A673 (cell line): ENCODE measurements around the gene HM13. TPM values are rescaled to one million over a fixed set of nuclear protein-coding genes. Genes with fewer than 3 reads are reported as not detected.

ENCODE experiments used
- BruUV-seq: library from RNA; stranded (reverse); fragments of 400-500 nt; replicated peaks from 2 replicates; lab custom pipeline; 2021; lab: Mats Ljungman, UMichigan
- CTCF ChIA-PET: fragments of 300-600 bp; sonication (Branson Sonifier 250); formaldehyde crosslinking; loops from one replicate; lab custom pipeline; 2022; ENCODE audit warnings: antibody characterized with exemption; lab: Charles Lee
- POLR2A ChIA-PET: fragments of 300-600 bp; sonication (Branson Sonifier 250); formaldehyde crosslinking; loops from one replicate; lab custom pipeline; 2022; ENCODE audit warnings: antibody characterized with exemption; ENCODE audit not compliant: low non-redundant PET; lab: Charles Lee
- DNase-seq: peaks from one replicate; pipeline ENCODE4 v3.0.0-alpha.2; 2015; ENCODE audit warnings: low spot score
- H3K27ac ChIP-seq: fragments of 200-600 bp; sonication (generic); 2 replicates; pipeline ENCODE4 v1.5.1; 2016; ENCODE audit warnings: mixed run types, low read depth, mild to moderate bottlenecking, mixed read lengths, antibody characterized with exemption, low read length; ENCODE audit not compliant: poor library complexity, severe bottlenecking
- H3K27me3 ChIP-seq: fragments of 200-600 bp; sonication (generic); replicated peaks from 2 replicates; pipeline ENCODE4 v1.6.1; 2017; ENCODE audit warnings: mixed run types, low read depth, mild to moderate bottlenecking, mixed read lengths, antibody characterized with exemption, low read length; ENCODE audit not compliant: insufficient read depth, poor library complexity
- H3K36me3 ChIP-seq: fragments of 200-600 bp; sonication (generic); 2 replicates; pipeline ENCODE4 v1.6.1; 2016; ENCODE audit warnings: mixed run types, mild to moderate bottlenecking, mixed read lengths, antibody characterized with exemption, low read length; ENCODE audit not compliant: insufficient read depth, poor library complexity, severe bottlenecking
- H3K4me1 ChIP-seq: fragments of 200-600 bp; sonication (generic); 2 replicates; pipeline ENCODE4 v1.6.1; 2017; ENCODE audit warnings: mixed run types, mild to moderate bottlenecking, mixed read lengths, antibody characterized with exemption, low read length; ENCODE audit not compliant: insufficient read depth, poor library complexity, severe bottlenecking
- H3K4me3 ChIP-seq: fragments of 200-600 bp; sonication (generic); 2 replicates; pipeline ENCODE4 v1.5.1; 2016; ENCODE audit warnings: low read depth, mixed run types, mild to moderate bottlenecking, mixed read lengths, low read length; ENCODE audit not compliant: poor library complexity, severe bottlenecking
- H3K9me3 ChIP-seq: fragments of 200-600 bp; sonication (generic); 2 replicates; pipeline ENCODE4 v1.6.1; 2016; ENCODE audit warnings: mixed run types, low read depth, mild to moderate bottlenecking, mixed read lengths, antibody characterized with exemption, low read length; ENCODE audit not compliant: poor library complexity, severe bottlenecking
- EZH2 ChIP-seq: fragments of 200-600 bp; sonication (generic); IDR thresholded peaks from 2 replicates; pipeline ENCODE4 v1.6.1; 2017; ENCODE audit warnings: borderline replicate concordance, low read depth, mild to moderate bottlenecking, mixed read lengths, antibody characterized with exemption, low read length; ENCODE audit not compliant: poor library complexity, severe bottlenecking
- intact Hi-C: fragments of 100-400 bp; cut with micrococcal nuclease; formaldehyde crosslinking; loops from one replicate; pipeline ENCODE4 v1.10.0; 2022; ENCODE audit not compliant: unreplicated experiment
- total RNA-seq: library from RNA; stranded (reverse); gene quantifications from 2 replicates; pipeline ENCODE4 v1.2.3, GENCODE V29; 2021
- TF ChIP-seq, protein P1 (sequence below): fragments of 300-800, 200-600 bp; sonication (generic); conservative IDR thresholded peaks from 2 replicates; pipeline ENCODE4 v1.5.1; 2017; ENCODE audit warnings: low read depth, mild to moderate bottlenecking, antibody characterized with exemption, low read length, moderate library complexity, mixed read lengths

The HM13 gene
- total RNA-seq, 1 experiment from 2014 or later, result 196 TPM

DNA sequence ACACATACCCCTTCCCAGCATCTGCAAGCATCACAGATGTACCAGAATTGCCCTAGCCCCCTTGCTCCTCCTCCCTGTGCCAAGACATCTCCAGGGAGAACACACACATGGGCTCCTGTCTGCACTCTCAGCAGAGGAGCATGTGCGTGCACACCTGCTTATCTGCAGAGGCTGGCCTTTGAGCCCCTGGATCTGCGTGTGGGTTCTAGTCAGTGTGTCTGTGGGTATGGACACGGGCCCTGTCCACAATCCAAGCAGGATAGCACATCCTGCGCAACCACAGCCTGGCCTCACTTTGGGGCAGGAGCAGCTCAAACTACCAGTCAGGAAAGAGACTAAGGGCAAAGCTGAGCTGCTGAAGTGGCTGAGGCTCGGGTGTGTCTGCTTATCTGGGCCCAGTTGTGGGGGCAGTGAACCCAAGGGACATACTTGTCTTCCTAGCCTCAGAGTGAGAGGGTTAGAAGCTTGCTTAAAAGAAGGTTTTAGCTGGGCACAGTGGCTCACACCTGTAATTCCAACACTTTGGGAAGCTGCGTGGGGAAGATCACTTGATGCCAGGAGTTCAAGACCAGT is 41.0 kb downstream of the HM13 start:
- H3K9me3 ChIP-seq, result no peaks in the 10 kb centered on the region
- no peak overlapping the region for H3K4me3 ChIP-seq
- ChIA-PET POLR2A (no interaction called here), CTCF (no interaction called here)
- H3K4me1 ChIP-seq, result peaks cover 2% of the 10 kb centered on the region
- TF ChIP-seq, protein P1, sequence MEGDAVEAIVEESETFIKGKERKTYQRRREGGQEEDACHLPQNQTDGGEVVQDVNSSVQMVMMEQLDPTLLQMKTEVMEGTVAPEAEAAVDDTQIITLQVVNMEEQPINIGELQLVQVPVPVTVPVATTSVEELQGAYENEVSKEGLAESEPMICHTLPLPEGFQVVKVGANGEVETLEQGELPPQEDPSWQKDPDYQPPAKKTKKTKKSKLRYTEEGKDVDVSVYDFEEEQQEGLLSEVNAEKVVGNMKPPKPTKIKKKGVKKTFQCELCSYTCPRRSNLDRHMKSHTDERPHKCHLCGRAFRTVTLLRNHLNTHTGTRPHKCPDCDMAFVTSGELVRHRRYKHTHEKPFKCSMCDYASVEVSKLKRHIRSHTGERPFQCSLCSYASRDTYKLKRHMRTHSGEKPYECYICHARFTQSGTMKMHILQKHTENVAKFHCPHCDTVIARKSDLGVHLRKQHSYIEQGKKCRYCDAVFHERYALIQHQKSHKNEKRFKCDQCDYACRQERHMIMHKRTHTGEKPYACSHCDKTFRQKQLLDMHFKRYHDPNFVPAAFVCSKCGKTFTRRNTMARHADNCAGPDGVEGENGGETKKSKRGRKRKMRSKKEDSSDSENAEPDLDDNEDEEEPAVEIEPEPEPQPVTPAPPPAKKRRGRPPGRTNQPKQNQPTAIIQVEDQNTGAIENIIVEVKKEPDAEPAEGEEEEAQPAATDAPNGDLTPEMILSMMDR, result no peak
- TF ChIP-seq EZH2, result no peak
- H3K27ac ChIP-seq, result no peak overlapping the region
- intact Hi-C loops, result no loop called here
- BruUV-seq, result no TSS peak
- no peak for DNase-seq
- peaks cover 29% of the 10 kb centered on the region for H3K36me3 ChIP-seq
- no peaks in the 10 kb centered on the region for H3K27me3 ChIP-seq

DNA sequence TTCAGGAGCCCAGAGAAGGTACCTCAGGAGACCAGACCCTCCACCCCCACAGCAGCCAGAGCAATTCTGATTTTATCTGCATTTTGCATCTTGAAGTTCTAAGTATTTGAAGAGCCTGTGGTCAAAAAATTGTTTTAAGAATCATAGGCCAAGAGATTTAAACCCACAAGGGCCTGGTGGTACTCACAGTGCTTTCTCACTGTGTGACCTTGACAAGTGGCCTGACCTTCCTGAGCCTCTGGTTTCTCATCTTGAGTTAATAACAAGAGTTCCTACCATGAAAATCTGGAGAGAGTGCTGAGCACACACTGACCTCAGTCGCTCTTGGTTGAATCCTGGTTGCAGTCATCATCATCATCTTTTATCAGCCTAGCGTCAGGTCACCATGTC is 45.5 kb downstream of the HM13 start:
- Histone ChIP-seq H3K36me3 (peaks cover 44% of the 10 kb centered on the region), H3K4me3 (no peak overlapping the region), H3K27me3 (no peaks in the 10 kb centered on the region), H3K27ac (peak overlapping the region; percentile 61), H3K4me1 (peaks cover 6% of the 10 kb centered on the region), H3K9me3 (no peaks in the 10 kb centered on the region)
- ChIA-PET CTCF (interaction anchor here (0.6 to 6.3 kb wide), 7 partner anchors 10 to 56 kb away, joined by 3 to 147 read pairs (median 4); no protein-coding TSS in a partner anchor), POLR2A (no interaction called here)
- no peak for DNase-seq
- TF ChIP-seq EZH2, result no peak
- TF ChIP-seq, protein P1, result no peak
- BruUV-seq, result no TSS peak
- intact Hi-C loops, result loop anchor here (1.0 kb wide), 1 partner anchor 53 kb away; no protein-coding TSS in a partner anchor

DNA sequence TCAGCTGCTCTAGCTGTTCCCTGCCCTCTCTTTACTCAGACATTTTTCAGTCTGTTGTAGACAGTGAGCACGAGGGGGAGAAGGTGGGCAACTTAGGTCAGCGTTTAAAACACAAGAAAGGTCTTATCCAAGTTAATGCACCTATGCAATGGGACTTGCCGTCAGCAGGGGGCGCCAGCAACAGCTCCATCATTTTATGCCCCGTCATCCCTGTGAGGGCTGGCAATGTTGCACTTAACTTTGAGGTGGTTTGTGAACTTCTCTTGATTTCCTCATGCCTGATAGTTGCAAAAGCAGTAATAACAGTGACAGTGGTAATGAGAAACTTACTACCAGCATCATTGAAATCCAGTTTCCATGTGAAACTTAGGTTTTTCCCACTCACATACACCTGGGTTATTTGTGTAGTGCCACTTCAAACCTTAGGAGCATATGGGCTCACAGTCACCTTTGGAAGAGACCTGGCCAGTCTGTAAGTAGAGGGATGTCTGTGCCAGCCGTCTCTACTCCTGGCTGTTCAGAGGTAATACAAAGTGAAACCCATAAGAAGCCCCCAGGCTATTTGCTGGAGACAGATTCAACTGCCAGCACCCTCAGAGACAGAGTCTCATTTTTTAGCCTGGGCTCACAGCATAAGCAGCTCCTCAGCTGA is 46.0 kb downstream of the HM13 start:
- Histone ChIP-seq H3K27ac (peak overlapping the region; percentile 76), H3K4me3 (no peak overlapping the region), H3K9me3 (no peaks in the 10 kb centered on the region), H3K36me3 (peaks cover 43% of the 10 kb centered on the region), H3K27me3 (no peaks in the 10 kb centered on the region), H3K4me1 (peaks cover 6% of the 10 kb centered on the region)
- BruUV-seq, result no TSS peak
- peak; percentile 87 for DNase-seq
- CTCF ChIA-PET, result interaction anchor here (0.6 to 6.3 kb wide), 9 partner anchors 9 to 71 kb away, joined by 3 to 147 read pairs (median 4); no protein-coding TSS in a partner anchor
- intact Hi-C loops, result loop anchor here (1.0 kb wide), 1 partner anchor 52 kb away; no protein-coding TSS in a partner anchor
- TF ChIP-seq EZH2, result no peak
- TF ChIP-seq, protein P1, result peak; percentile 99
- POLR2A ChIA-PET, result no interaction called here
